Panc1 (cell line): ENCODE data around the gene CEND1. TPM values are rescaled to one million over a fixed set of nuclear protein-coding genes. Genes with fewer than 3 reads are reported as not detected.

ENCODE experiments used
- ATAC-seq: fragments of 200-7000 bp; cut with Tn5 transposase; 2 replicates; pipeline ENCODE4 v1.9.1; 2020; ENCODE audit warnings: mild to moderate bottlenecking, moderate library complexity
- BruUV-seq: library from RNA; stranded (reverse); fragments of 400-500 nt; replicated peaks from 2 replicates; lab custom pipeline; 2021; lab: Mats Ljungman, UMichigan
- CTCF ChIA-PET: fragments of 300-600 bp; sonication (Branson Sonifier 250); formaldehyde crosslinking; loops from one replicate; lab custom pipeline; 2022; ENCODE audit warnings: antibody characterized with exemption; lab: Charles Lee
- POLR2A ChIA-PET: fragments of 300-600 bp; sonication (Branson Sonifier 250); formaldehyde crosslinking; loops from one replicate; lab custom pipeline; 2022; ENCODE audit warnings: antibody characterized with exemption; lab: Charles Lee
- DNase-seq: peaks from one replicate; pipeline ENCODE4 v3.0.0-alpha.2; 2010; ENCODE audit warnings: low read depth, low spot score
- H3K27ac ChIP-seq: 2 replicates; pipeline ENCODE4 v1.5.1; 2011; ENCODE audit warnings: mild to moderate bottlenecking, low read length, inconsistent platforms
- H3K27me3 ChIP-seq: fragments of 200-500 bp; sonication (Bioruptor generic); 2 replicates; pipeline ENCODE4 v1.6.0; 2014; ENCODE audit warnings: low read length, inconsistent platforms; ENCODE audit not compliant: control insufficient read depth, insufficient read depth
- H3K36me3 ChIP-seq: fragments of 200-500 bp; sonication (Bioruptor generic); 2 replicates; pipeline ENCODE4 v1.5.1; 2014; ENCODE audit warnings: inconsistent platforms, mild to moderate bottlenecking, low read length, moderate library complexity; ENCODE audit not compliant: control insufficient read depth, insufficient read depth
- H3K4me1 ChIP-seq: 2 replicates; pipeline ENCODE4 v1.5.1; 2011; ENCODE audit warnings: inconsistent platforms, mild to moderate bottlenecking, low read length, moderate library complexity; ENCODE audit not compliant: control insufficient read depth, insufficient read depth
- H3K4me3 ChIP-seq, 2 experiments: 2 replicates each; pipeline ENCODE4 v1.5.1; 2011 to 2012; ENCODE audit warnings: low read depth in 2 of 2, low read length in 2 of 2, mild to moderate bottlenecking in 2 of 2, inconsistent platforms in 1 of 2, moderate library complexity in 1 of 2
- H3K9me3 ChIP-seq: fragments of 200-500 bp; sonication (Bioruptor generic); 2 replicates; pipeline ENCODE4 v1.5.1; 2014; ENCODE audit warnings: low read depth, mild to moderate bottlenecking, inconsistent platforms, low read length, moderate library complexity; ENCODE audit not compliant: control insufficient read depth, insufficient read depth
- CTCF ChIP-seq: fragments of 450-650 bp; IDR thresholded peaks from 2 replicates; pipeline ENCODE4 v1.5.1; 2017; ENCODE audit warnings: mild to moderate bottlenecking
- POLR2AphosphoS5 ChIP-seq: IDR thresholded peaks from 2 replicates; pipeline ENCODE4 v1.6.1; 2012; ENCODE audit warnings: mild to moderate bottlenecking, low read depth, low read length, moderate library complexity
- TCF7L2 ChIP-seq: IDR thresholded peaks from 2 replicates; pipeline ENCODE4 v1.6.1; 2011; ENCODE audit warnings: mild to moderate bottlenecking, low read depth, low read length, inconsistent platforms
- in situ Hi-C: cut with HindIII; loops from 2 replicates; pipeline ENCODE4 v1.10.0; 2016; ENCODE audit warnings: low sequenced_read_pairs, low pct_unique_long_range_greater_than_20kb
- intact Hi-C: fragments of 100-400 bp; cut with micrococcal nuclease; formaldehyde crosslinking; loops from one replicate; pipeline ENCODE4 v1.10.0; 2022; ENCODE audit not compliant: unreplicated experiment
- total RNA-seq: library from RNA; stranded (reverse); gene quantifications from one replicate; pipeline ENCODE4 v1.2.1, GENCODE V29; 2021; ENCODE audit not compliant: unreplicated experiment

The CEND1 gene
- total RNA-seq, 1 experiment from 2014 or later: 15.9 TPM

- H3K4me3 ChIP-seq: peak overlapping the region; percentile 51 to 59
- in situ Hi-C loops: no loop called here
- ATAC-seq (peak; percentile 1), DNase-seq (no peak)
- peak; percentile 43; the same call in 1 of the 2 replicates for TF ChIP-seq POLR2AphosphoS5
- no peak for TF ChIP-seq CTCF
- no peak for TF ChIP-seq TCF7L2
- ChIA-PET CTCF (no interaction called here), POLR2A (interaction anchor here (0.7 to 0.8 kb wide), 2 partner anchors 14 to 20 kb away, joined by 3 read pairs; partner anchors contain the start of gene RPLP2)
- H3K27ac ChIP-seq: peak overlapping the region; percentile 32
- no peaks in the 10 kb centered on the region; the same call in none of the 2 replicates for H3K36me3 ChIP-seq
- H3K27me3 ChIP-seq: no peaks in the 10 kb centered on the region
- H3K4me1 ChIP-seq: peaks cover 43% of the 10 kb centered on the region
- BruUV-seq: no TSS peak
- intact Hi-C loops: no loop called here
- H3K9me3 ChIP-seq: no peaks in the 10 kb centered on the region
Measured at GRCh38 chr11:788953-789940, 643 bp downstream of the CEND1 start.

- Histone ChIP-seq H3K36me3 (peaks cover 2% of the 10 kb centered on the region; the same call in 1 of the 2 replicates), H3K4me1 (peaks cover 33% of the 10 kb centered on the region), H3K4me3 (no peak overlapping the region), H3K9me3 (no peaks in the 10 kb centered on the region), H3K27me3 (no peaks in the 10 kb centered on the region), H3K27ac (no peak overlapping the region)
- intact Hi-C loops: no loop called here
- ChIA-PET POLR2A (no interaction called here), CTCF (no interaction called here)
- in situ Hi-C loops: no loop called here
- ATAC-seq: no peak
- no TSS peak for BruUV-seq
- no peak for TF ChIP-seq TCF7L2
- TF ChIP-seq POLR2AphosphoS5: 0 out of 2 replicates have a peak, but pooled peaks have one; percentile 32
- DNase-seq: no peak
Measured at GRCh38 chr11:788009-788640, 1.8 kb downstream of the CEND1 start.

GRCh38 chr11:787084-787675 is 2.7 kb downstream of the CEND1 start:
- Histone ChIP-seq H3K4me3 (no peak overlapping the region), H3K27ac (no peak overlapping the region), H3K27me3 (no peaks in the 10 kb centered on the region), H3K9me3 (no peaks in the 10 kb centered on the region), H3K36me3 (peaks cover 2% of the 10 kb centered on the region; the same call in 1 of the 2 replicates), H3K4me1 (peaks cover 32% of the 10 kb centered on the region)
- DNase-seq: no peak
- ChIA-PET POLR2A (no interaction called here), CTCF (no interaction called here)
- no peak for ATAC-seq
- intact Hi-C loops: no loop called here
- in situ Hi-C loops: no loop called here
- TF ChIP-seq POLR2AphosphoS5 (peak; percentile 51; the same call in 1 of the 2 replicates), CTCF (no peak)
- BruUV-seq: no TSS peak
